Hepatocyte (in vitro differentiated cells): ENCODE data around the gene ARL14EPL.

Experiments
- CTCF ChIP-seq: fragments of 200-600 bp; sonication (generic); IDR thresholded peaks from 2 replicates; pipeline ENCODE4 v1.5.1; 2016; ENCODE audit warnings: antibody characterized with exemption, mild to moderate bottlenecking; ENCODE audit not compliant: poor library complexity
- EZH2phosphoT487 ChIP-seq: fragments of 200-600 bp; sonication (generic); IDR thresholded peaks from one replicate; pipeline ENCODE4 v1.6.1; 2018; ENCODE audit warnings: antibody characterized with exemption, mild to moderate bottlenecking, low read depth, moderate library complexity; ENCODE audit not compliant: unreplicated experiment, severe bottlenecking

- TF ChIP-seq CTCF: no peak
- TF ChIP-seq EZH2phosphoT487: no peak
These were observed 22.5 kb upstream of the ARL14EPL start for GRCh38 chr5:116009806-116010205.
